Measurements from ENCODE around the gene DGCR2.
"Not testable (repeated sequence)": the region's sequence is repeated elsewhere in the genome, so short reads cannot be mapped to it uniquely, and the experiment has no call there.

DGCR2 gene, protein sequence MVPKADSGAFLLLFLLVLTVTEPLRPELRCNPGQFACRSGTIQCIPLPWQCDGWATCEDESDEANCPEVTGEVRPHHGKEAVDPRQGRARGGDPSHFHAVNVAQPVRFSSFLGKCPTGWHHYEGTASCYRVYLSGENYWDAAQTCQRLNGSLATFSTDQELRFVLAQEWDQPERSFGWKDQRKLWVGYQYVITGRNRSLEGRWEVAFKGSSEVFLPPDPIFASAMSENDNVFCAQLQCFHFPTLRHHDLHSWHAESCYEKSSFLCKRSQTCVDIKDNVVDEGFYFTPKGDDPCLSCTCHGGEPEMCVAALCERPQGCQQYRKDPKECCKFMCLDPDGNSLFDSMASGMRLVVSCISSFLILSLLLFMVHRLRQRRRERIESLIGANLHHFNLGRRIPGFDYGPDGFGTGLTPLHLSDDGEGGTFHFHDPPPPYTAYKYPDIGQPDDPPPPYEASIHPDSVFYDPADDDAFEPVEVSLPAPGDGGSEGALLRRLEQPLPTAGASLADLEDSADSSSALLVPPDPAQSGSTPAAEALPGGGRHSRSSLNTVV

DNA sequence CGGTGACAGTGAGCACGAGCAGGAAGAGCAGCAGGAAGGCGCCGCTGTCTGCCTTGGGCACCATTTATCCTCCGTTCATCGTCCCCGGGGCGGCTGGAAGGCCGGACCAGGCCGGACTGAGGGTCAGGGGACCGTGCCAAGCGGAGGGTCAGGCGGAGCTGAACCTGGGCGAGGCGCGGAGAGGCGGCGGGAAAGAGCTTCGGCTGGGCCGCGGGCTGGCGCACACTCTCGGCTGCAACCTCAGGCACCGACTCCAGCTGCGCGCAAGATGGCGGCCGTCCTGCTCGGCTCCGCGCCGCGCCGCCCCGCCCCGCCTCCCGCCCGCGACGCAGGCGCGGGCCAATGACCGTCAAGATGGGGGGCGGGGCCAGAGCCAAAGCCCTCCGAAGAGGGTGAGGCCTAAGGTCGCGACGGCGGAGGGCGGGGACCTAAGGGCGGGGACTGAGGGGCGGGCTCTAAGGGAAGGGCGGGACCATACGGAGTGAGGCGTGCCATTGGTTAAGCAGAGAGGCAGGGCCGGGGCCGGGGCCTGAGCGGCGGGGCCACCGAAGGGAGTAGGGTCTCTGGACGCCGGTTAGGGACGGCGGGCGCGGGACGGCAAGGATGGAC is at the start of gene DGCR2:
DGCR2 (minus strand) TSS at position 270 of the 609 bp plus-strand sequence; CDS start at position 64, 206 bp downstream.
- peak; percentile 98 for DNase-seq

DNA sequence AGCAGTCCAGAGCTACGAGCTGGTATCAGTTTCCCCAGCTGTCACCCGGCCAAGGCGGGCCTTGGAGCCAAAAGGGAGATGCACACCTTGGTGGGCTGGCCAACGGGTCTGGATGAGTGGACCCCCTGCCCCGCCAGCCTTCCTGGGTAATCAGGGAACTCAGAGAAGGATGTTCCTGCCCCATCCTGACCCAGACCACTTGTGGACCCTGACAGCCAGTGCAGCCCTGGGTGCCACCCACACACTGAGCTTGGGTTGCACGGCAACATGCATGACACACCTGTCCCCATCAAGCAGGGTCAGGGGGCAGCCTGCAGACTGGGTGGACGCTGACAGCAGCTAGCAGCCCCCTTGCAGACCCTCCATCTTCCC is 47.7 kb upstream of the DGCR2 start:
- no peak for DNase-seq

DNA sequence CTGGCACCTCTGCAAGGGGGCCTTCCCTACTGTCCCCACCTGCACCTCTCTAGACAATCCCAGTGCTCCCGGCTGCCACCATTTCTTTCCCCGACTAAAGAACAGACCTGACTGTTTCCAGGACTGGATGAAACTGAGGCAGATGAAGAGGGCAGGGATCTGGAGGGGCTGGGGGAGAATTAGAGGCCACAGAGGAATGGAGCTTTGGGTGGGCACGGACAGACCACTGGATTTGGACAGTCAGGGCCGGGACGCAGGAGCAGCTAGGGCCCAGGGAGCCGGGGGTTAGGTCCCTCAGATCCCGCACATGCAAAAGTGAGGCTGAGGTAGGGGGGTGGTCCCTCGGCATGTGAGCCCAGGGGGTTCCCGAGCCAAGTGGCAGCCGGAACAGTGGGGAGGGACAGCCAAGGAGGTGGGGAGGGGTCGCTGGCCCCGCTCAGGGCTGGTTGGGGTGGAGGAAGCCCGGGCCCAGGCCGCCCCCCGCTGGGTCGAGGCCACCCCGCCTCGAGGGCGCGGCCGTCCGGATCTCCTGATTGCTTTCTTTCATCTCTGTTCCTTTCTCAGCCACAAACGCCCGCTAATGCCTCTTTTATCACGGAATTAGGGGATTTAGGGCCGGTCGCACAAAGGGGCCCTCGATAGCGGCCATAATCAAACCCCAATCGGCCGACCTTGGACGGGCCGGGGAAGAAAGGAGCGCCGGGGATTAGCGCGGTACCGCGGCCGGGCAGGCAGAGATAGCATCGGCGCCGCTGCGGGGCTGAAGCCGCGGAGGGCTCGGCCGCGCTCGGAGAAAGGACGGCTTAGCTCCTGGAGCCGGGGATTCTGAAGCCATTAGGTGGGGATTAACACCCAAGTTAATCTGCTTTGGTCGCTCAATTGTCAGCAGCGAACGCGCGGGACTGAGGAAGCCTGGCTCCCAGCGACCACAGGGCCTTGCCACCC is 47.1 kb upstream of the DGCR2 start:
- DNase-seq, result no peak

DNA sequence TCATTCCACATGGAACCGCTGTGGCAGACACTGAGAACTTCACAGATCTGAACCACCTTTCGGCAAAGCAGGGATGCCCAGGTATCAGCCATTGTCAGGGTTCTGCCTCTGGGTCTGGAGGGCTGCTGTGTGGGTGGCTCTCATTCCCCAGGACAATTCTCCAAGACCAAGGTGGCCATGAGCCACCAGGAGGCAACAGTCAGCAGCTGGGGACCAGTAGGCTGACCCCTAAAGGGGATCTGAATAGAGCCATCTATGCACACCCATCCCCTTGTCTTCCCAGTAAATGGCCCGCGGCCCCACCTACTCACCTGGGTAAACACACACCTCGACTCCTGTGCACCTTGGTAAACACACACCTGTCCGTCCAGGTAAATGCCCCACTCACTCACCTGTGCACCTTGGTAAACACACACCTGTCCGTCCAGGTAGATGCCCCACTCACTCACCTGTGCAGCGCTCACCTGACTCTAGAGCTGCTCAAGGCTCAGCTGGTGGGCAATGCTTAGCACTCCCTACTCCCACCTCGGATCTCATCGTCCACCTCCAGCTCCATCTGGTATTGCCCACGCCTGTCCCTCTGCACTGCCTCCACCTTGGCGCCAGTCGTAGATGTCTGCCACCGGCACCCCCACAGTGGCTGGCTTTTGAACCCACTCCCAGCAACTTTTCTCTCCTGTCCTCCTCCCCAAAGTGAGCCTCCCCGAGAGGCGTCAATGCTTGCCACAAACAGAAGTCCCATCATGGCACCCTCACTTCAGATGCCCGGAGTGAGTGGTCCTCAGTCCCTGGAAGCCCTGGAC is 46.1 kb upstream of the DGCR2 start:
- DNase-seq, result no peak

DNA sequence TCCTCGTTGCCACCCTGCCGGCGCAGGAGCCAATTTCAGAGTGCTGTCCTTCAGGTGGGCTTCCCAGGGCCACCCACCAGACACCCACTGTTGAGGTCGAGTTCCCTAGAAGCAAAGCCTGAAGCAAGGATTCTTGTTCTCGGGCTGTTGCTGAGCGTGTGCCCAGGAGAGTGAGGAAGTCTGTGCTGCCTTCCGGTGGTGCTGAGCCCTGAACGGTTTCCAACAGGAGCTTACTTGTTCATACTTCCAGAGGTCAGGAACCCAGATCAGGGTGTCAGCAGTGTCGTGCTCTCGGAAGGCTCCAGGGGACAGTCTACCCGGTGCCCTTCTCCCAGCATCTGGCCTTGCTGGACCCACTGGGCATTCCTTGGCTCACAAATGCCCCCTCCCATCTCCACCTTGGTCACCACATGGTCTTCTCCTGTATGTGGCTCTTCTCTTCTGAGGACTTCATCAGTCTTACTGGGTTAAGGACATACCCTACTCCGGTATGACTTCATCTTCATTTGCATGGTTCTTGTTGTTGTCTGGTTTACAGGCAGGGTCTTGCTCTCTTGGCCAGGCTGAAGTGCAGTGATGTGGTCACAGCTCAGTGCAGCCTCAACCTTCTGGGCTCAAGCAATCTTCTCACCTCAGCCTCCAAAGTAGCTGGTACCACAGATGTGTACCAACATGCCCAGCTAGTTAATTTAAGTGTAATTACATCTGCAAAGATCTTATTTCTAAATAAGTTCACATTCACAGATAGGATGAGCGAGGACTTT is 45.1 kb upstream of the DGCR2 start:
- no peak for DNase-seq

DNA sequence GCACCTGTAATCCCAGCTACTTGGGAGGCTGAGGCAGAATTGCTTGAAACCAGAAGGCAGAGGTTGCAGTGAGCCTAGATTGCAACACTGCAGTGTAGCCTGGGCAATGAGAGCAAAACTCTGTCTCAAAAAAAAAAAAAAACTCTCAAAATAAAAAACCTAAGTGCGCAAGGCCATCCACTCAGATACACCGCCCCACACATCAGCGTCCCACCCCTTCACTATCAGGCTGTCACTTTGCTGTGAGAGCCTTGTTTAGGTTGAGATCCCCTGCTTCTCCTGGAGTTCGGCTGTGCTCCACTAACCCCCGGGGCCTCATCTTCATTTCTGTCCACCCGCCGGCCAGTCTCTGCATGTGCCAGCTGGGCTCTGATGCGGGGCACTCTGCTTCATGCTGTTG is 44.2 kb upstream of the DGCR2 start:
- no peak for DNase-seq

DNA sequence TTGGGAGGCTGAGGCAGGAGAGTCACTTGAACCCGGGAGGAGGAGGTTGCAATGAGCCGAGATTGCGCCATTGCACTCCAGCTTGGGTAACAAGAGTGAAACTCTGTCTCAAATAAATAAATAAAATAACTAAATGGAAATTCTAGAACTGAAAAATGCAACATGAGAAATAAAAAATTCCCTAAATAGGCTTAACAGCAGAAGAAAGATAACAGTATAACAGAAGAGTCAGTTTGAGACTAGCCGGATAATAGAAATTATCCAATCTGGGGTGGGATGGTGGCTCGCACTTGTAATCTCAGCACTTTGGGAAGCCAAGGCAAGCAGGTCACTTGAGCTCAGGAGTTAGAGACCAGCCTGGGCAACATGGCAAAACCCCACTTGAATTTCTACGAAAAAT is 42.2 kb upstream of the DGCR2 start:
- DNase-seq, result no peak

DNA sequence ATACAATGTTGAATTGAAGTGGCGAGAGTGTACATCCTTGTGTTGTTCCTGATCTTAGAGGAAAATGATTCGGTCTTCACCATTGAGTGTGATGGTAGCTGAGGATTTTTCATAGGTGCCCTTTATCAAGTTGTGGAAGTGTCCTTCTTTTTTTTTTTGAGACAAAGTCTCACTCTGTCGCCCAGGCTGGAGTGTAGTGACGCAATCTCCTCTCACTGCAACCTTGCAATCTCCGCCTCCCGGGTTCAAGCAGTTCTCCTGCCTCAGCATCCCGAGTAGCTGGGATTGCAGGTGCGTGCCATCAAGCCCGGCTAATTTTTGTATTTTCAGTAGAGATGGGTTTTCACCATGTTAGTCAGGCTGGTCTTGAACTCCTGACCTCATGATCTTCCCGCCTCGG is 36.4 kb upstream of the DGCR2 start:
- DNase-seq, result not testable (repeated sequence)

DNA sequence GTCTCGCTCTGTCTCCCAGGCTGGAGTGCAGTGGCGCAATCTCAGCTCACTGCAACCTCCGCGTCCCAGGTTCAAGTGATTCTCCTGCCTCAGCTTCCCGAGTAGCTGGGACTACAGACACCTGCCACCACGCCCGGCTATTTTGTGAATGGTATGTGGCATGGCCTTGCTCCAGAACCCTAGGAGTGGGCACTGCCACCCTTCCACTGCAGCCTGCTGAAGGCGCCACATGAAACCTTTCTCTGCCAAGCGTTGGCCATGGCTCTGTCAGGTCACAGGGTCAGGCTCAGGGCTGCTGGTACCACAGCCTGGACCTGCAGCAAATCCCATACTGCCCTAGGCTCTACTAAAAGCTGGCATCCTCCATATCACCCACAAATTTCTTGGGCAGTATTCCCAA is 33.9 kb upstream of the DGCR2 start:
- DNase-seq, result not testable (repeated sequence)

DNA sequence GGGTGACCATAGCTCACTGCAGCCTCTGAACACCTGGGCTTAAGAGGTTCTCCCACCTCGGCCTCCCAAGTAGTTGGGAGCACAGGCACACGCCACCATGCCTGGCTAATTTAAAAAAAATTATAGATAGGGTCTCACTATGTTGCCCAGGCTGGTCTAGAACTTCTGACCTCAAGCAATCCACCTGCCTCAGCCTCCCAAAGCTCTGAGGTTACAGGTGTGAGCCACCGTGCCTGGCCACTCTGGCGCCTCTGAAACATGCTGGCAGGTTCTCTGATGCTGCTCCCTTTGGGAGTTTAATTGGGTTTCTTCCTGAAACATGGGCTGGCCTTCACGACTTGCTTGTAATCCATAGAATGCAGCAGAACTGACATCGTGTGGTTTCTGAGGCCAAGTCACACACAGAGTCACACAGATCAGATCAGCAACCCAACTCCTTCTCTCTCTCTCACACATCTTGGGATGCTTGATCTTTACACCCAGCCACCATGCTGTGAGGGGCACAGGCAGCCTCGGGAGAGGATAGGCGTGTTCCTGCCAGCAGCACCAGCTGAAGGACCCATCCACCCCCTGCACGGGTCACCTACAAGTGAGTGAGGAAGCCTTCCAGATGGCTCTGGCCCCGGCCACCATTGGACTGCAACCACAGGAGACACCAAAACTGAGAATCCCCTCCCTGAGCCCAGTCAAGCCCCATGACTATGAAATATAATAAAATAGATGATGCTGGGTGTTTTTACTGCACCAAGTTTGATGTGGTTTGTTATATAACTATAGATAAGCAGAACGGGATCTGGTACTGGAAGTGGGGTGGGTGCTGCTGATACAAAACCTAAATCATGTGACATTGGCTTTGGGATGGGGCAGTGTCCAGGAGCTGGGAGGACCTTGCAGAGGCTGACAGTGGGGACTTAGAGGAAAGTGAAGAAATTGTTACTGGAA is 31.0 kb upstream of the DGCR2 start:
- no peak for DNase-seq

DNA sequence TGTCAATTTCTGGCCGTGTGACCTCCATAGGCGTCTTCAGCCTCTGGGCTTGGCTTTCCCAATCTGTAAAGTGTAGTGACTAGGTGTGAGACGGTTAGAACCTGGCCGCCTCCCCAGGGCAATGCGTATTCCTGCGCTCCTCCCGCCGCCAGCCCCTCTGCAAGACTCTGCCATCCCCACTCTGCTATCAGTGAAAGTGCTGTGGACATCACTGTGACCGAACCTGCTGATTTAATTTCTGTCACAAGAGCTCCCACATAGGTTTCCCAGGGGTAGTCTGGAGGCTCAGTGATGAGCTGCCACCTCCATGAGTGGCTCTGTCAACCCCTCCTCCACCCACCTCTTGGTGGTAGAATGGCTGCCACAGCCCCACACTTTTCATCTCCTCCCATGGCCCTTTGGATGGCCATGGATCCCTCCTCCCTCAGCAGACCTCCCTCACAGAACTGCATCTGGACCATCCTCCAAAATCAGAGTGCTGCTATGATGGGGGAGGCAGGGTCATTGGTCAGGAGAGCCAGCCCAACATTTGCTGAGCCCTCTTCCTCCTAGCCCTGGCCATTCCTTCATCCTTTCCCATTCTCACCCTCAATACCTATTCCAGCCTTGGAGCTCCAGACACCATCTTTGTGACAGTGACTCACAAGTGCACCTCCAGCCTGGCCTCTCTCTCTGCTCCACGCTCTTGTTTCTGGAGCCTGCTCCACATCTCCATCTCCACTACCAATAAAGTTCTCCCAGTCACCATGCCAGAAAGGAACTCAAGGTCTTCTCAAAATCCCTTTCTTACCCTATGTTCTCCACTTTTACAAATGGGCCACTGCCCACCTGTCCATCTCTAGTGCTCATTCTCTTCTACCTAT is 29.3 kb upstream of the DGCR2 start:
- DNase-seq, result no peak

DNA sequence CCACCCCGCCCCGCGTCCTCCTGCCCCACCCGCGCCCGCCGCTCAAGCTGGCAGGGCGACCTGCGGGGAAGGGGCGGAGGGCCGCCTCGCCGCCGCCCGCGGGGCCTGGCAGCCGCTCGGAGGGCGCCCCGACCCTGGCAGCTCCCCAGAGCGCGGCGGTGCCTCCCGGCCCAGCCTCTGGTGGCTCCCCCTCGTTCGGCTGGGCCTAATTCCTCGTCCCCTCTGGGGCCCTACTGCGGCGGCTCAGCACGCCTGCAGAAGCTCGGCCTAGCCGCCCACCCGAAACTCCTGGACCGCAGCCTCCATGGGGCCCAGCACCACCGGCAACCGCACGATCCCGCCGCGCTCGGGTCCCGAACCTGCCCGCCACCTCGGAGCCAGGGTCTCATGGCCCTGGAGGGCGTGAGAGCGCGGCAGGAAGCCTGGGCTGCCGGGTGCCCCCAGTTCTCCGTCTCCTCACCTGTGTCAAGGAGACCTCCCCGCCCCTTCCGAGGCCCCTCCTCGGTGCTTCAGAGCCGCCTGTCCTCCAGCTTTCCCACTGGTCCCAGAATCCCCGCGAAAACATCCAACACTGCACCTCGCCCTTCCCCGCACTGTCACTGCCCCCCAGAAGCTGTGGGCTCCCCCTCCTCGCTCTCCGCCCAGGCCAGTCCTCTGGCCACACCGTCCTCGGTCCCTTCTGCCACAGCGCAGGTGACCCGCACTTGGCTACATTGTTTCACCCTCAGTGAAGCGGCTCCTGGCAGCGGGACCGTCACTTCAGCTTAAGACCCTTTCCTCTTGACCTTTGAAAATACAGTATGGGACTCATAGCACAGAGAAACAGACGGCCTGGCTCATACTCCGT is 28.5 kb upstream of the DGCR2 start:
- DNase-seq, result no peak

DNA sequence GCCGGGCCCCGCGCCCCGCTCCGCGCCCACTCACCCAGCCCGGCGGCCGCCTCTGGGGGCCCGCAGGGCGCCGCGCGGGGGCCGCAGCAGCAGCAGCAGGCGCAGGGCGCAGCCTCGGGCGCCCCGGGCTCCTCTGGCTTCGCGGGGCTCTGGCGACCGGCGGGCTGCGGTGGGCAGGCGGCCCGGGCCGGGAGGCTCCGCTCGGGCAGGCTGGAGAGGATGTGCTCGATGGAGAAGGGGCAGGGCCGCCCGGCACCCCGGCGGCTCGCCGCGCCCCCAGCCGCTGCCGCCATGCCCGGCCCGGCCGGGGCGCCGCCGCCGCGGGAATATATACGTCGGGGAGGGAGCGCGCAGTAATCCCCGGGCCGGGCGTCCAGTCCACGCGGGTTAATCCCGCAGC is 27.8 kb upstream of the DGCR2 start, which contains the start of gene GSC2:
GSC2 (minus strand) TSS at position 302 of the 400 bp plus-strand sequence; CDS start at position 293, 9 bp downstream.
- no peak for DNase-seq

DNA sequence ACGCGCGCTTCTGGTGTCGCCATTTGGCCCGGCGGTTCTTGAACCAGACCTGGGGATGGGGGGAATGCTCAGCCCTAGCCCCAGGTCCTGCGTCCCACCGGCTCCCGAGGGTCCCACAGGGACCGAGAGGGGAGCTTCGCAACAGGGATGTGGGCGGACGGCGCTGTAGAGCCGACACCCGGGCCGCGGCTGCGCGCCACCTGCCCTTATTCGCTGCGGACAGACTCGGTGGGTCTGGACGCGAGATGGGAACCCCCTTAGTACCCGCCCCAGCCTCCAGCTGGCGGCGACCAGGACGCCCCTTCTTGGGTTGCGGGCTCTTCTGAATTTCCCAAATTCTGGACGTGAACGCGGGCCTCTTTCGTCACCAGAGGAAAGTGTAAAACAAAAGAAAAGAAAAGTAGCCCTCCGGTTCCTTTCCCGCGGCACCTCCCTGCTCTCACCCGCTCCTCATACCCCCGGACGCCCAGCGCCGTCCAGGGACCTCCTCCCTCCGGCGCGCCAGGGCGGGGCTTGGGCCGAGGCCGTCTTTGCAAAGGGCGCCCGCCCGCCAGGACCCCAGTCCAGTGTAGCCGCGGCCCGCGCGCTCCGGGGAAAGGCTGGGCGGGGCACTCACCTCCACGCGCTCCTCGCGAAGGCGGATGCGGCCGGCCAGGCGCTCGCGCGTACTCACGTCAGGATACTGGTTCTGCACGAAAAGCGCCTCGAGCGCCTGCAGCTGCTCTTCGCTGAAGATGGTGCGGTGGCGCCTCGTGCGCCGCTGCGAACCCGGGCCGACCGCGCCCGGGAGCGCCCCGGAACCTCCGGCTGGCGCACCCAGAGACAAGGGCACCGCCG is 27.1 kb upstream of the DGCR2 start:
- DNase-seq, result peak; percentile 54

DNA sequence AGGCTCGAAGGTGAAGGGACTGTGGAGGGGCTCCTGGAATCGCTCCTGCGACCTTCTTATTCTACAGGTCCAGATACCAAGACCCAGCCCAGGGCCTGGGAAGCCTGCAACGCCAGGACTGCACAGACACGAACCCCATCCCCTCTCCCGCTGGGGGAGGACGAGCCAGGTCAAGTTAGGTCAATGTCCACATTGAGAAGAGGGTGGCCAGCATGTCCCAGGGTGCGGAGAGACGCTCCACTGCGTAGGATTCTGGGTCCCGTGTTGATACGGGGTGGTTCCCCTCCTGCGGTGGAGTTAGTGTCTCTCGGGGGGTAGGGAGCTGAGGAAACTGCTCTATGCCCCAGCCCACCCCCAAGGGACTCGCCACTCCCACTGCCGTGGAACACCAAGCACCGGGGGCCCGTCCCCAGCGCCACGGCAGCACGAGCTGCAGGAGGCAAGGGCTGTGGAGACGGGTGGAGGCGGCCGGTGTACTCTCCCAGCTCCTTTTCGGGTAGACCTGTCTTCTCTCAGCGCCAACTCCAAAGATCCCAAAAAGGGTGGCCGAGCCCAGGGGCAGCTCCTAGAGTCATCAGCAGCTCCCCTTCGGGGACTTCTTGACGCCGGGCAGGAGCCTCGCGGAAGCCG is 26.3 kb upstream of the DGCR2 start:
- DNase-seq, result no peak

DNA sequence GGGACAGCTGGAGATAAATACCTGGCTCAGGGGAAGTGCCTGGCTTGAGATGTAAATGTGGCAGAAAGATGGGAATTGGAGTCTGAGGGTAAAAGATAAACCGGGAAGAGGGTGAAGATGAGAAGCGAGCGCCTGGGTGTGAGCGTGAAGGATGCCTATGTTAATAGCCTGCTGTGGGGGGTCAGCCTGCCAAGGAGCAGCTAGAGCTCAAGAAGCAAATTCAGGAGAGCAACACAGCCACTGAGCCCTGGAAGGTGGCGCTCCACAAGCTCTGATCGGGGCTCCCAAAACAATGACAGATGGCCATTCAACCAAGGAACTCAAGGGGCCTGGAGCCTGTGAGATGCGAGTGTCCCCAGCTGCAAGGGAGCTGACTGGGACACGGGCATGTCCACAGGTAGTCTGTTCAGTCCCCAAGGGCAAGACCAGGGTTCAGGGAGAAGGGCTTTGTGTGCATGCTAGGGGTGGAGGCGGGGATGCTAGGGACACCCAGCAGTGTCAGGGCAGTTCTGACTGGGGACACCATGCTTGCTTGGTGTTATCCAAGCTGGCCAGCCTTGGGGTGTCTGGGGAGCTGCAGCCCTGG is 25.1 kb upstream of the DGCR2 start:
- DNase-seq, result no peak
